IPS DF 4.7 (cell line): Measurements from ENCODE around the gene PRR33.
"Not testable (repeated sequence)": the region's sequence is repeated elsewhere in the genome, so short reads cannot be mapped to it uniquely, and the experiment has no call there.

ENCODE experiments used
- DNase-seq: peaks from one replicate; pipeline ENCODE4 v3.0.0-alpha.2; 2013; ENCODE audit warnings: low spot score; ENCODE audit errors: extremely low read depth

Gene PRR33

GRCh38 chr11:1889941-1890855, 1.5 kb downstream of the PRR33 start:
- no peak for DNase-seq

- no peak for DNase-seq
Observed at GRCh38 chr11:1889224-1889930, 2.3 kb downstream of the PRR33 start.

GRCh38 chr11:1888811-1889210, 2.9 kb downstream of the PRR33 start:
- no peak for DNase-seq

GRCh38 chr11:1888347-1888753, 3.3 kb downstream of the PRR33 start:
- DNase-seq = no peak

GRCh38 chr11:1887451-1888346, 4.0 kb downstream of the PRR33 start:
- no peak for DNase-seq

- not testable (repeated sequence) for DNase-seq
Observed at GRCh38 chr11:1886551-1886950, 5.1 kb downstream of the PRR33 start.

- no peak for DNase-seq
Observed at GRCh38 chr11:1884303-1884700, 7.4 kb downstream of the PRR33 start.

GRCh38 chr11:1883346-1884302, 8.1 kb downstream of the PRR33 start:
- DNase-seq = no peak

GRCh38 chr11:1882265-1883238, 9.1 kb downstream of the PRR33 start:
- DNase-seq = no peak

- DNase-seq = no peak
Observed at GRCh38 chr11:1881442-1882264, 10.0 kb downstream of the PRR33 start.

- DNase-seq = no peak
Observed at GRCh38 chr11:1880746-1881441, 10.8 kb downstream of the PRR33 start.

- no peak for DNase-seq
Observed at GRCh38 chr11:1879941-1880720, 11.6 kb downstream of the PRR33 start.

GRCh38 chr11:1879342-1879940, 12.3 kb downstream of the PRR33 start:
- DNase-seq = no peak

- no peak for DNase-seq
Observed at GRCh38 chr11:1878137-1879031, 13.3 kb downstream of the PRR33 start.
